Measurements from ENCODE around the gene RLN3. TPM values are rescaled to one million over a fixed set of nuclear protein-coding genes. Genes with fewer than 3 reads are reported as not detected.

RLN3 gene
- total and polyA plus RNA-seq, 9 of the 15 experiments (the other 6 are each of a cell fraction or from before 2014, with no cell fraction given): 0.31 to 1.2 (median 0.71) TPM; not detected in 6

- TF ChIP-seq JUN (IDR thresholded peaks at IDR 0.05; ENCODE audit: borderline replicate concordance, low read depth, low read length): no peak
- no peak for TF ChIP-seq JUN (CRISPR knock-in tag; IDR thresholded peaks at IDR 0.05; ENCODE audit: borderline replicate concordance)
- no peak for TF ChIP-seq PHF20 (IDR thresholded peaks at IDR 0.05; ENCODE audit: partially characterized antibody)
- TF ChIP-seq ZNF384 (IDR thresholded peaks at IDR 0.05; ENCODE audit: low read depth, low read length): peak; percentile 76
- TF ChIP-seq NFIC (IDR thresholded peaks at IDR 0.05): peak; percentile 84
- peak; percentile 25; the same call in 1 of the 2 replicates for TF ChIP-seq CBFA2T3 (IDR thresholded peaks at IDR 0.05)
- no peak for TF ChIP-seq ZNF318 (IDR thresholded peaks at IDR 0.05; ENCODE audit: borderline replicate concordance in 1 of 2, low read depth in 1 of 2)
- TF ChIP-seq, protein P1, sequence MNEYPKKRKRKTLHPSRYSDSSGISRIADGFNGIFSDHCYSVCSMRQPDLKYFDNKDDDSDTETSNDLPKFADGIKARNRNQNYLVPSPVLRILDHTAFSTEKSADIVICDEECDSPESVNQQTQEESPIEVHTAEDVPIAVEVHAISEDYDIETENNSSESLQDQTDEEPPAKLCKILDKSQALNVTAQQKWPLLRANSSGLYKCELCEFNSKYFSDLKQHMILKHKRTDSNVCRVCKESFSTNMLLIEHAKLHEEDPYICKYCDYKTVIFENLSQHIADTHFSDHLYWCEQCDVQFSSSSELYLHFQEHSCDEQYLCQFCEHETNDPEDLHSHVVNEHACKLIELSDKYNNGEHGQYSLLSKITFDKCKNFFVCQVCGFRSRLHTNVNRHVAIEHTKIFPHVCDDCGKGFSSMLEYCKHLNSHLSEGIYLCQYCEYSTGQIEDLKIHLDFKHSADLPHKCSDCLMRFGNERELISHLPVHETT (CRISPR knock-in tag; conservative IDR thresholded peaks at IDR 0.05 in 1 of 2, IDR thresholded peaks at IDR 0.05 in 1 of 2): no peak
- no peak for TF ChIP-seq POLR2H (tag; IDR thresholded peaks at IDR 0.05; ENCODE audit: low read depth)
- no peak for TF ChIP-seq ARID2 (IDR thresholded peaks at IDR 0.05)
- TF ChIP-seq, protein P2, sequence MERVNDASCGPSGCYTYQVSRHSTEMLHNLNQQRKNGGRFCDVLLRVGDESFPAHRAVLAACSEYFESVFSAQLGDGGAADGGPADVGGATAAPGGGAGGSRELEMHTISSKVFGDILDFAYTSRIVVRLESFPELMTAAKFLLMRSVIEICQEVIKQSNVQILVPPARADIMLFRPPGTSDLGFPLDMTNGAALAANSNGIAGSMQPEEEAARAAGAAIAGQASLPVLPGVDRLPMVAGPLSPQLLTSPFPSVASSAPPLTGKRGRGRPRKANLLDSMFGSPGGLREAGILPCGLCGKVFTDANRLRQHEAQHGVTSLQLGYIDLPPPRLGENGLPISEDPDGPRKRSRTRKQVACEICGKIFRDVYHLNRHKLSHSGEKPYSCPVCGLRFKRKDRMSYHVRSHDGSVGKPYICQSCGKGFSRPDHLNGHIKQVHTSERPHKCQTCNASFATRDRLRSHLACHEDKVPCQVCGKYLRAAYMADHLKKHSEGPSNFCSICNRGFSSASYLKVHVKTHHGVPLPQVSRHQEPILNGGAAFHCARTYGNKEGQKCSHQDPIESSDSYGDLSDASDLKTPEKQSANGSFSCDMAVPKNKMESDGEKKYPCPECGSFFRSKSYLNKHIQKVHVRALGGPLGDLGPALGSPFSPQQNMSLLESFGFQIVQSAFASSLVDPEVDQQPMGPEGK (CRISPR knock-in tag; IDR thresholded peaks at IDR 0.05; ENCODE audit: borderline replicate concordance): no peak
Observed at GRCh38 chr19:14023404-14024235, 4.3 kb upstream of the RLN3 start (continued).

All from K562 (cell line).